ENCODE results near the gene CA6.

GRCh38 chr1:8950309-8950708 lies 4.6 kb downstream of the CA6 start:
- TF ChIP-seq EZH2 (IDR thresholded peaks at IDR 0.05; ENCODE audit: insufficient read depth, poor library complexity, severe bottlenecking) (no peak), EZH2phosphoT487 (IDR thresholded peaks at IDR 0.05; ENCODE audit: insufficient read depth, low read depth) (no peak)
